Mesodermal cell (in vitro differentiated cells): ENCODE measurements around the gene RNF150.
A peak's percentile ranks its signal among the peaks of the same experiment; 100 is the strongest.

Experiments
- H3K27ac ChIP-seq: 2 replicates; pipeline ENCODE4 v1.7.0; 2013; ENCODE audit warnings: mild to moderate bottlenecking, low read depth, low read length, moderate library complexity; ENCODE audit not compliant: severe bottlenecking
- H3K36me3 ChIP-seq: 2 replicates; pipeline ENCODE4 v1.7.1; 2013; ENCODE audit warnings: mild to moderate bottlenecking, low read length, moderate library complexity; ENCODE audit not compliant: control insufficient read depth, insufficient read depth
- H3K4me1 ChIP-seq: one replicate; pipeline ENCODE4 v1.7.1; 2013; ENCODE audit warnings: mild to moderate bottlenecking, low read length; ENCODE audit not compliant: insufficient read depth, control insufficient read depth, poor library complexity, severe bottlenecking
- H3K4me3 ChIP-seq: 2 replicates; pipeline ENCODE4 v1.7.0; 2013; ENCODE audit warnings: low read length, control low read depth, mild to moderate bottlenecking; ENCODE audit not compliant: insufficient read depth, poor library complexity, severe bottlenecking; ENCODE audit errors: extremely low read depth
- H3K9me3 ChIP-seq: 2 replicates; pipeline ENCODE4 v1.7.1; 2013; ENCODE audit warnings: mild to moderate bottlenecking, low read length, moderate library complexity; ENCODE audit not compliant: control insufficient read depth
- WGBS, 2 experiments: methylation state at CpG; one replicate each; pipeline ENCODE4 v1.1.5; 2013; ENCODE audit warnings: missing lambda C conversion rate in 2 of 2; ENCODE audit not compliant: insufficient coverage in 2 of 2; 5-methylcytosine and 5-hydroxymethylcytosine counted together

Gene RNF150

DNA sequence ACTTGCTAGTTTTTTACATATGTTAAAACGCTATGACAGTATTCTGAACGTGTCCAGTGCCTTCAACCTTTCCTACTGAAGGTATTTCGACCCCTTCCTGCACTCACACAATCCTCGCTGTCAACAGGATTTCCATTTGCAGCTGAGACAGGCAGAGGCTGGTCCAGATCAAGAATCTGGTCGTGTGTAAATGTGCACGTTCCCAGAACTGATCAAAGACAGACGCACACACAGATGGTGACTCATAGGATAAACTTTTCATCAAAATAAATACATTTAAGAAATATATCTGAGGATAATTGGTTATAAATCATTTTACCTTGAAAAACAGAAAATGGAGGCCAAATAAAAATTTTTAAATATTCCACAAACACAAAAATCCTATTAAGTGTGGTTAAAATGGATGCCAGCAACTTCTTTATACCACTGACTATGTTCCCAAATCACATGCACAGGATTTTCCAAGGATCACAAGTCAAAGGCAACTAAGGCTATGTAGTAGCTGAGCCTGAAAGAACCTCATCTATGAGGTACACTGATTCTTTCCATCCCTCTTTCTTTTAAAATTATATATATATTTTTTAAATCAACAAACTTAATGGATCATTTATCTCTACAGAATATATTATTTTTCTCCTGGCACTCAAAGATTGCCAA lies 85.9 kb downstream of the RNF150 start:
- no peaks in the 10 kb centered on the region for H3K36me3 ChIP-seq
- peaks cover 4% of the 10 kb centered on the region for H3K4me1 ChIP-seq
- no peak overlapping the region for H3K4me3 ChIP-seq
- 94% methylated on average over 4 of the region's 7 CpGs for WGBS, 2 experiments
- H3K9me3 ChIP-seq: peaks cover 13% of the 10 kb centered on the region
- no peak overlapping the region for H3K27ac ChIP-seq

DNA sequence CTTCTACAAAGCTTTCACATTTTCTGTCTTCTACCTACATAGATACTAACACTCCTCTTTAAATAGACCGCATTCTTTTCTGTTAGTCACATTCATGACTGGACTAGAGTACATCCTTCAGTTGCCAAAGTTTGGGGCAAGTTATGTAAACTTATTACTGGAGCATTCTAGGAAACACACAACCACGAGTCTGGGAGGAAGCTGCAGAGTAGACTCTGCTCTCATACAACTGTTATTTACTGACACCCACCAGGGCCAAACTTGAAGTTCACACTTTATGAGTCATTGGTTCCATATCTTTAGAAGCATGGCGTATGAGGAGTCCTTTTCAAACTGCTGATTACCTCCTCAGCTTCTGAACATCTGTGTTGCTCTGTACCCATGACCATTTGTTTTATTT lies 87.0 kb downstream of the RNF150 start:
- H3K4me1 ChIP-seq: peaks cover 4% of the 10 kb centered on the region
- H3K36me3 ChIP-seq: no peaks in the 10 kb centered on the region
- H3K27ac ChIP-seq: peak overlapping the region; percentile 52
- 89% methylated on average over 3 of the region's 3 CpGs; no CpG with 5 or more reads in 1 of the 2 experiments for WGBS, 2 experiments
- H3K9me3 ChIP-seq: peaks cover 5% of the 10 kb centered on the region
- H3K4me3 ChIP-seq: no peak overlapping the region

DNA sequence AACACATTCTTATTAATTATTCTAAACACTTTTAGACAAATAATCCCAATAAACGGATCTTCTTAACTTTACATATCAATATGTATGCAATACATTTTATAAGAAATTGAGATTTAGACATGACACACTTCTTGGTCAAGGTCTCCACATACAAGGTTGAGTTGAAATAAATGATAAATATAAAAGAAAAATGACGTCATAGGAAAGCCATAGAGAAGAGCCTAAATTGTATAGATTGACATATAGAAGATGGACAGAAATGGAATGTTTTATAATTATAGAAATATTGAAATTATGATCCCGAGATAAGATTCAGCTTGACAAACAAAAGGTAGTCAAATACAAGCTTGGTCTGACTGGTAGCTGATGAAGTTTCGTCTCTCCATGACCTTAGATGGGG lies 87.4 kb downstream of the RNF150 start:
- WGBS, 2 experiments: 93 to 100% methylated on average over 1 to 2 of the region's 4 CpGs
- Histone ChIP-seq H3K4me1 (peaks cover 9% of the 10 kb centered on the region), H3K36me3 (no peaks in the 10 kb centered on the region), H3K9me3 (peaks cover 1% of the 10 kb centered on the region), H3K27ac (no peak overlapping the region), H3K4me3 (no peak overlapping the region)

DNA sequence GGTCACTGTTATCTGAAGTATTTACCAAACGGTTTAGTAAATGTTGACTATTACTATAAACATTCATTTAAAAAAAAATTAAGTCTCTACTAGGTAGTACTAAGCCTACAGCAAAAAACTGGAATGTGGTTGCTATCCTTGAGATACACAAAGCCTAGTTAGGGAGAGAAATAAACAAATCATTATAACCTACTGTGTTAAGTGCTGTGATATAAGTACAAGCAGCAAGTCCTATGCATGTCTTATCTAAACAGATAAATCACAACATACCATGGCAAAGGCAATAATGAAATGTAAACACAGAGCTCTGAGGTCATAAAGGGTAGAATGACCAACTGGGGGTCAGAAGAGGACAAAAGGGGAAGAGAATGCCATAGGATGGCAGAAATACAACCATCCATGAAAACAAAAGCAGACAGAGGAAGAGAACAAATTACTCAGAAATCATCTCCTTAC lies 92.2 kb downstream of the RNF150 start:
- H3K27ac ChIP-seq: no peak overlapping the region
- no peaks in the 10 kb centered on the region for H3K36me3 ChIP-seq
- no CpG with 5 or more reads among the region's 1 CpG for WGBS, 2 experiments
- peaks cover 5% of the 10 kb centered on the region for H3K4me1 ChIP-seq
- H3K9me3 ChIP-seq: no peaks in the 10 kb centered on the region
- H3K4me3 ChIP-seq: no peak overlapping the region

DNA sequence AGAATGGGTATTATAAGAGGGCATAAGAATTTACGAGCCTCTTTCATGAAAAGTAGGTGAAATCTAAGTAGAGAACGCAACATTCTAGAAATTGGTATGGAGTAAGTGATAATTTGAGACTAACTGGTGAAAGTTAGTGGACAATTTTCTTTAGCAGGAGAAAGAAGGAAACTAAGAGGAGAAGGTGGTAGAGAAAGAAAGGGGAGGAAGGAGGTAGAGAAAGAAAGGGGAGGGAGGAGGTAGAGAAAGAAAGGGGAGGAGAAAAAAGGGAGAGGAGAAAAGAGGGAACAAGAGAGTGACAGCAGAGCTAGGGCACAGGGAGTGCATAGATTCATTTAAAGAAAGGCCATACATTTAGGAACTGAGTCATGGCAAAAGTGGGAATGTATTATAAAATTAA lies 94.1 kb downstream of the RNF150 start:
- Histone ChIP-seq H3K4me3 (no peak overlapping the region), H3K27ac (no peak overlapping the region), H3K4me1 (peaks cover 5% of the 10 kb centered on the region), H3K9me3 (no peaks in the 10 kb centered on the region), H3K36me3 (no peaks in the 10 kb centered on the region)
- 88 to 89% methylated on average over 2 of the region's 2 CpGs for WGBS, 2 experiments

- no peaks in the 10 kb centered on the region for H3K36me3 ChIP-seq
- no peaks in the 10 kb centered on the region for H3K9me3 ChIP-seq
- WGBS, 2 experiments: 94 to 96% methylated on average over 3 of the region's 3 CpGs
- no peak overlapping the region for H3K27ac ChIP-seq
- peaks cover 5% of the 10 kb centered on the region for H3K4me1 ChIP-seq
- no peak overlapping the region for H3K4me3 ChIP-seq
These were observed 94.8 kb downstream of the RNF150 start for GRCh38 chr4:141038428-141038827.

GRCh38 chr4:141037446-141037845 lies 95.8 kb downstream of the RNF150 start:
- H3K36me3 ChIP-seq: no peaks in the 10 kb centered on the region
- peaks cover 5% of the 10 kb centered on the region for H3K4me1 ChIP-seq
- H3K27ac ChIP-seq: no peak overlapping the region
- no peaks in the 10 kb centered on the region for H3K9me3 ChIP-seq
- no peak overlapping the region for H3K4me3 ChIP-seq

GRCh38 chr4:141036786-141037185 lies 96.5 kb downstream of the RNF150 start:
- WGBS, 2 experiments: 86 to 100% methylated on average over 1 of the region's 2 CpGs
- no peak overlapping the region for H3K27ac ChIP-seq

GRCh38 chr4:141035920-141036319 lies 97.3 kb downstream of the RNF150 start:
- H3K4me3 ChIP-seq: no peak overlapping the region
- H3K36me3 ChIP-seq: no peaks in the 10 kb centered on the region
- no peaks in the 10 kb centered on the region for H3K9me3 ChIP-seq
- H3K4me1 ChIP-seq: peaks cover 1% of the 10 kb centered on the region
- no peak overlapping the region for H3K27ac ChIP-seq

More at GRCh38 chr4:141036786-141037185, 96.5 kb downstream of the RNF150 start:
- Histone ChIP-seq H3K4me1 (peaks cover 5% of the 10 kb centered on the region), H3K36me3 (no peaks in the 10 kb centered on the region), H3K9me3 (no peaks in the 10 kb centered on the region), H3K4me3 (no peak overlapping the region)

DNA sequence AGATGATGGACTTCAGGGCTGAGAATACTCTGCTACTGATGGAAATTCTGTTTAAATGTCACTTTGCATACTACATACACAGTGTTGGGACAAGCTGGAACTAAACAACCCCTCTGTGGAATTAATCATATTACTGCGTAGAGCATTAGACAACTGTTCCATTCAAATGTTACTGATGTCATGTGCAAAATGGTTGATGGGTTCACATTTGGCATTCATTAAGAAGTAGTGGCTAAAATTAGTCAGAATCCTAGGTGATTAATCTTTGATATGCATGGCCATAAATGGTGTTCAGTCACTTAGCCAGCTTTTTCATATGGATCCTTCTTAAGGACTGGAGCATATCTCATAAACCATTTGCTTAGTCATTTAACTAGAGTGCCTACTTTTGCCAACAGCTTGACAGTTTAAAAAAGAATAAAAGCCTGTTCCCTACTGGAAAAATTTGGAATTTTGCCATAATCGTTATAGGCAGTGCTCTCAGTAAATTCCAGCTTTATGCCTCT lies 105.2 kb downstream of the RNF150 start:
- Histone ChIP-seq H3K36me3 (no peaks in the 10 kb centered on the region), H3K4me1 (no peaks in the 10 kb centered on the region), H3K4me3 (no peak overlapping the region), H3K9me3 (no peaks in the 10 kb centered on the region), H3K27ac (no peak overlapping the region)
- WGBS, 2 experiments: 92 to 100% methylated on average over 1 to 2 of the region's 2 CpGs

DNA sequence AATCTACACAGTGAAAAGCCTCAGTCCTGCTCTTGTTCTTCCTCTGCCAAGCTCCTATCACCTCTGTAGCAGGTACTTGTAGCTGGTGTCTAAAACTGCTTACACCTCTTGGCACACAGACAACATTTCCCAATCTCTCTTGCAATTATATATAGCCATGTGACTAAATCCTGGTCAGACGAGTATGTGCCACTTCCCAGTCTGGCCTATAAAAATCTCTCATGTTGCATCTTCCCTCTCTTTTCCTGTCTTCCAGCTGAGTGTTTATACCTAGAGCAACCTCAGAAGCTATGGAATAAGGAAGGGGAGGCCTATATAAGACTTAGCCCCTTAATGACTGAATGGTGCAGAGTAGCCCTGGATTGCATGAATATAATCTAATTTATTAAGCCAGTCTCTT lies 105.8 kb downstream of the RNF150 start:
- Histone ChIP-seq H3K9me3 (no peaks in the 10 kb centered on the region), H3K36me3 (no peaks in the 10 kb centered on the region), H3K27ac (no peak overlapping the region), H3K4me3 (no peak overlapping the region), H3K4me1 (no peaks in the 10 kb centered on the region)
- 75% methylated on average over 1 of the region's 1 CpG; no CpG with 5 or more reads in 1 of the 2 experiments for WGBS, 2 experiments
